Endothelial cell of umbilical vein (primary cell): ENCODE results near the gene NPLOC4. TPM values are rescaled to one million over a fixed set of nuclear protein-coding genes. Genes with fewer than 3 reads are reported as not detected.
A peak's percentile ranks its signal among the peaks of the same experiment; 100 is the strongest.

ENCODE experiments used
- BruUV-seq: library from RNA; stranded (reverse); fragments of 400-500 nt; replicated peaks from 2 replicates; lab custom pipeline; 2021; lab: Mats Ljungman, UMichigan
- CTCF ChIA-PET: fragments of 300-600, 350-600 bp; sonication (Branson Sonifier 250); formaldehyde crosslinking; loops from one replicate; lab custom pipeline; 2021; ENCODE audit warnings: antibody characterized with exemption, inconsistent platforms; lab: Charles Lee
- POLR2A ChIA-PET: fragments of 300-600, 350-600 bp; sonication (Branson Sonifier 250); formaldehyde crosslinking; loops from one replicate; lab custom pipeline; 2021; ENCODE audit warnings: antibody characterized with exemption, inconsistent platforms; lab: Charles Lee
- DNase-seq: peaks from one replicate; pipeline ENCODE4 v3.0.0-alpha.2; 2011; ENCODE audit warnings: low read depth, low spot score
- FAIRE-seq: peaks from 2 replicates; lab custom pipeline; 2011; peaks lifted over from hg19 to GRCh38; lab: Jason Lieb, UNC
- H2AFZ ChIP-seq: 2 replicates; pipeline ENCODE4 v1.6.0; 2012; ENCODE audit warnings: low read depth, low read length, control low read depth, inconsistent platforms
- H3K27ac ChIP-seq: 2 replicates; pipeline ENCODE4 v1.5.1; 2011; ENCODE audit warnings: low read depth, mild to moderate bottlenecking, control low read depth, low read length, moderate library complexity; ENCODE audit not compliant: insufficient read depth
- H3K27me3 ChIP-seq, 2 experiments: 2 replicates each; pipeline versions ENCODE4 v1.6.0 to v1.6.1; 2011; ENCODE audit warnings: low read length in 2 of 2, mixed read lengths in 1 of 2; ENCODE audit not compliant: control insufficient read depth in 2 of 2, insufficient read depth in 2 of 2
- H3K36me3 ChIP-seq, 2 experiments: 2 replicates in 1 of 2; 3 replicates in 1 of 2; pipeline ENCODE4 v1.5.1; 2011; ENCODE audit warnings: low read length in 2 of 2, mild to moderate bottlenecking in 1 of 2, moderate library complexity in 1 of 2; ENCODE audit not compliant: control insufficient read depth in 2 of 2, insufficient read depth in 2 of 2; ENCODE audit errors: extremely low read depth in 1 of 2
- H3K4me1 ChIP-seq: 3 replicates; pipeline ENCODE4 v1.5.1; 2011; ENCODE audit warnings: mild to moderate bottlenecking, low read length; ENCODE audit not compliant: control insufficient read depth, insufficient read depth; ENCODE audit errors: extremely low read depth
- H3K4me2 ChIP-seq: 2 replicates; pipeline ENCODE4 v1.6.1; 2011; ENCODE audit warnings: low read length, control low read depth, mixed read lengths; ENCODE audit not compliant: insufficient read depth
- H3K4me3 ChIP-seq, 3 experiments: fragments of 200-600 bp in 1 of 3; sonication (generic), shearing (Covaris generic) in 1 of 3; replicated peaks in 1 of 3; 2 replicates each; pipeline ENCODE4 v1.5.1; 2011 to 2016; ENCODE audit warnings: control low read depth in 3 of 3, low read length in 3 of 3, mild to moderate bottlenecking in 2 of 3, inconsistent platforms in 1 of 3, low read depth in 1 of 3, moderate library complexity in 1 of 3; ENCODE audit not compliant: insufficient read depth in 1 of 3
- H3K79me2 ChIP-seq: 2 replicates; pipeline ENCODE4 v1.6.0; 2012; ENCODE audit warnings: low read length, inconsistent platforms; ENCODE audit not compliant: control insufficient read depth, insufficient read depth
- H3K9ac ChIP-seq: replicated peaks from 2 replicates; pipeline ENCODE3; 2011; ENCODE audit warnings: low read length, control low read depth; ENCODE audit not compliant: insufficient read depth; ENCODE audit errors: extremely low read depth
- H3K9me1 ChIP-seq: replicated peaks from 3 replicates; pipeline ENCODE4 v1.6.0; 2011; ENCODE audit warnings: mild to moderate bottlenecking, low read length; ENCODE audit not compliant: control insufficient read depth, insufficient read depth; ENCODE audit errors: extremely low read depth
- H3K9me3 ChIP-seq: replicated peaks from 2 replicates; pipeline ENCODE4 v1.5.1; 2012; ENCODE audit warnings: low read length, inconsistent platforms; ENCODE audit not compliant: control insufficient read depth, insufficient read depth
- H4K20me1 ChIP-seq: replicated peaks from 2 replicates; pipeline ENCODE3; 2011; ENCODE audit warnings: mild to moderate bottlenecking, low read length; ENCODE audit not compliant: control insufficient read depth, insufficient read depth; ENCODE audit errors: extremely low read depth
- CTCF ChIP-seq, 2 donors: IDR thresholded peaks; 1 replicate in 1 of 2; 2 replicates in 1 of 2; pipeline ENCODE4 v1.5.1; 2011; ENCODE audit warnings: low read length in 2 of 2, mild to moderate bottlenecking in 2 of 2, moderate library complexity in 2 of 2, control low read depth in 1 of 2, inconsistent platforms in 1 of 2, low read depth in 1 of 2; ENCODE audit not compliant: insufficient read depth in 1 of 2; ENCODE audit errors: extremely low read depth in 1 of 2
- EZH2 ChIP-seq: IDR thresholded peaks from 2 replicates; pipeline ENCODE4 v1.6.1; 2012; ENCODE audit warnings: borderline replicate concordance, low read depth, mild to moderate bottlenecking, moderate library complexity, low read length, inconsistent platforms; ENCODE audit not compliant: severe bottlenecking
- FOS ChIP-seq: IDR thresholded peaks from 2 replicates; pipeline ENCODE4 v1.6.1; 2011; ENCODE audit warnings: mild to moderate bottlenecking, low read length, moderate library complexity, borderline replicate concordance; ENCODE audit not compliant: insufficient read depth
- GATA2 ChIP-seq: IDR thresholded peaks from 2 replicates; pipeline ENCODE4 v1.7.0; 2011; ENCODE audit warnings: low read depth, mild to moderate bottlenecking, moderate library complexity, mixed read lengths, low read length; ENCODE audit not compliant: insufficient read length, insufficient read depth
- JUN ChIP-seq: IDR thresholded peaks from 2 replicates; pipeline ENCODE4 v1.6.1; 2011; ENCODE audit warnings: borderline replicate concordance, low read depth; ENCODE audit not compliant: insufficient read length, insufficient read depth
- MAX ChIP-seq: IDR thresholded peaks from 2 replicates; pipeline ENCODE4 v1.6.1; 2011; ENCODE audit not compliant: insufficient read depth, insufficient read length
- MYC ChIP-seq: IDR thresholded peaks from one replicate; pipeline ENCODE4 v1.6.1; 2011; ENCODE audit warnings: mild to moderate bottlenecking, low read depth, low read length
- POLR2A ChIP-seq: IDR thresholded peaks from 2 replicates; pipeline ENCODE4 v1.6.1; 2012; ENCODE audit warnings: low read depth, mild to moderate bottlenecking, control low read depth, low read length
- POLR2AphosphoS5 ChIP-seq: IDR thresholded peaks from 2 replicates; pipeline ENCODE4 v1.6.1; 2012; ENCODE audit warnings: low read depth, mild to moderate bottlenecking, control low read depth, low read length, moderate library complexity; ENCODE audit not compliant: insufficient read depth
- dilution Hi-C: fragments of 300-500 bp; cut with MboI; formaldehyde crosslinking; loops from one replicate; pipeline ENCODE4 v1.15.0; 2019; ENCODE audit warnings: low sequenced_read_pairs; ENCODE audit not compliant: extremely low pct_ligation_motif_present
- intact Hi-C: fragments of 100-400 bp; cut with micrococcal nuclease; formaldehyde crosslinking; loops from one replicate; pipeline ENCODE4 v1.10.0; 2022
- polyA plus RNA-seq, 4 experiments: library from polyadenylated mRNA; depleted of rRNA in 3 of 4; stranded (reverse) in 3 of 4; unstranded in 1 of 4; fragments of >200 nt; gene quantifications; 2 replicates each; pipeline versions ENCODE4 v1.2.1 to v1.2.3, GENCODE V29; 2011 to 2012; ENCODE audit warnings: missing spikeins in 1 of 4
- total RNA-seq: library from RNA; stranded (reverse); gene quantifications from 2 replicates; pipeline ENCODE4 v1.2.3, GENCODE V29; 2021

Gene NPLOC4
- total and polyA plus RNA-seq, 2 donors (not counting 3 experiments of a cell fraction or from before 2014, with no cell fraction given): 150 to 175 TPM

GRCh38 chr17:81576621-81577277, 60.2 kb downstream of the NPLOC4 start:
- dilution Hi-C loops (no loop called here), intact Hi-C loops (loop anchor here (1.0 to 2.0 kb wide), 2 partner anchors 10 to 24 kb away; partner anchors contain the start of gene FAAP100)
- H3K27ac ChIP-seq: peak overlapping the region; percentile 81
- no peaks in the 10 kb centered on the region for H3K9me1 ChIP-seq
- H3K79me2 ChIP-seq: peaks cover 49% of the 10 kb centered on the region
- H4K20me1 ChIP-seq: no peaks in the 10 kb centered on the region
- FAIRE-seq (peak; percentile 81), DNase-seq (peak; percentile 78)
- TF ChIP-seq MAX: no peak
- peak; percentile 60 for TF ChIP-seq POLR2A
- peak; percentile 89 for TF ChIP-seq FOS
- no peak for TF ChIP-seq CTCF (IDR thresholded peaks at IDR 0.05; ENCODE audit: extremely low read depth in 1 of 2, insufficient read depth in 1 of 2, low read depth in 1 of 2, low read length in 2 of 2)
- TF ChIP-seq EZH2: no peak
- TF ChIP-seq JUN: peak; percentile 75
- no peak for TF ChIP-seq MYC
- TF ChIP-seq GATA2: no peak
- TF ChIP-seq POLR2AphosphoS5: peak; percentile 82
- H3K36me3 ChIP-seq: peaks cover 15 to 19% of the 10 kb centered on the region in 2 experiments
- peak overlapping the region; percentile 47 for H3K9ac ChIP-seq
- no peaks in the 10 kb centered on the region for H3K27me3 ChIP-seq
- H3K4me1 ChIP-seq: peaks cover 27% of the 10 kb centered on the region
- H3K4me3 ChIP-seq: peak overlapping the region in 1 of 3 experiments; percentile 13
- H2AFZ ChIP-seq: no peak overlapping the region
- BruUV-seq: no TSS peak
- CTCF ChIA-PET: interaction anchor here (0.8 to 2.7 kb wide), 4 partner anchors 10 to 24 kb away, joined by 3 to 18 read pairs (median 8); no protein-coding TSS in a partner anchor
- POLR2A ChIA-PET: interaction anchor here (1.0 to 1.5 kb wide), 4 partner anchors 10 to 24 kb away, joined by 3 to 13 read pairs (median 4); partner anchors contain the start of gene FAAP100
- peak overlapping the region; percentile 75 for H3K4me2 ChIP-seq
- H3K9me3 ChIP-seq: no peaks in the 10 kb centered on the region
